GM13977 (cell line): Measurements from ENCODE around the gene GPHN.

Experiments
- DNase-seq: peaks from one replicate; pipeline ENCODE4 v3.0.0; 2012; ENCODE audit warnings: low spot score
- CTCF ChIP-seq: IDR thresholded peaks from 2 replicates; pipeline ENCODE4 v1.5.1; 2012; ENCODE audit warnings: mild to moderate bottlenecking, control low read depth; ENCODE audit not compliant: insufficient read depth; ENCODE audit errors: extremely low read depth, missing control alignments
- in situ Hi-C: fragments of 300-500 bp; cut with MboI; formaldehyde crosslinking; loops from one replicate; pipeline ENCODE4 v1.12.0; 2022; ENCODE audit warnings: low sequenced_read_pairs, low pct_unique_long_range_greater_than_20kb, mixed read lengths, inconsistent platforms; ENCODE audit not compliant: unreplicated experiment

The GPHN gene

GRCh38 chr14:66802962-66803361 lies 295.0 kb downstream of the GPHN start:
- DNase-seq = no peak
- TF ChIP-seq CTCF = no peak
- in situ Hi-C loops = no loop called here

- TF ChIP-seq CTCF = no peak
- in situ Hi-C loops = no loop called here
Observed at GRCh38 chr14:66804141-66804540, 296.2 kb downstream of the GPHN start.

GRCh38 chr14:66813636-66814035 lies 305.7 kb downstream of the GPHN start:
- DNase-seq = no peak
- no peak for TF ChIP-seq CTCF
- in situ Hi-C loops = no loop called here

More at GRCh38 chr14:66804141-66804540, 296.2 kb downstream of the GPHN start:
- no peak for DNase-seq

- DNase-seq = no peak
- in situ Hi-C loops = no loop called here
- no peak for TF ChIP-seq CTCF
Observed at GRCh38 chr14:66815687-66816086, 307.7 kb downstream of the GPHN start.

- no peak for TF ChIP-seq CTCF
- in situ Hi-C loops = no loop called here
- DNase-seq = no peak
Observed at GRCh38 chr14:66824251-66824650, 316.3 kb downstream of the GPHN start.

GRCh38 chr14:66827182-66827581 lies 319.2 kb downstream of the GPHN start:
- TF ChIP-seq CTCF = no peak
- no peak for DNase-seq
- in situ Hi-C loops = no loop called here

GRCh38 chr14:66831173-66831572 lies 323.2 kb downstream of the GPHN start:
- DNase-seq = no peak
- in situ Hi-C loops = no loop called here
- no peak for TF ChIP-seq CTCF
